K562 (cell line): ENCODE results near the gene TP53BP2. TPM values are rescaled to one million over a fixed set of nuclear protein-coding genes. Genes with fewer than 3 reads are reported as not detected.

Source experiments
- ATAC-seq: fragments of 200-7000 bp; cut with Tn5 transposase; 3 replicates; pipeline ENCODE4 v1.9.1; 2020; ENCODE audit warnings: moderate library complexity
- BruUV-seq: library from RNA; stranded (reverse); fragments of 400-500 nt; replicated peaks from 2 replicates; lab custom pipeline; 2021; lab: Mats Ljungman, UMichigan
- CTCF ChIA-PET: fragments of 300-600 bp; formaldehyde crosslinking; extraction: SDS; loops from one replicate; lab custom pipeline; 2021; ENCODE audit warnings: low intra/inter-chr PET ratio; lab: Yijun Ruan, JAX
- POLR2A ChIA-PET: fragments of 300-600, 350-650 bp; sonication (Branson Sonifier 250); formaldehyde crosslinking; extraction: SDS; loops from one replicate; lab custom pipeline; 2021; ENCODE audit warnings: antibody characterized with exemption, inconsistent platforms; lab: Yijun Ruan, JAX
- DNase-seq, 4 experiments: peaks; one replicate each; pipeline versions ENCODE4 v3.0.0 to v3.0.0-alpha.2; 2011 to 2018; ENCODE audit warnings: low spot score in 3 of 4, mixed read lengths in 3 of 4; ENCODE audit errors: extremely low read depth in 1 of 4
- FAIRE-seq: peaks from 2 replicates; lab custom pipeline; 2011; peaks lifted over from hg19 to GRCh38; lab: Jason Lieb, UNC
- H2AFZ ChIP-seq: 2 replicates; pipeline ENCODE4 v1.6.0; 2011; ENCODE audit warnings: low read depth, low read length, control low read depth, inconsistent platforms
- H3K27ac ChIP-seq: fragments of 200-600 bp; 3 replicates; pipeline ENCODE4 v1.8.0; 2011; ENCODE audit warnings: low read depth, mild to moderate bottlenecking, control low read depth, inconsistent platforms, low read length, moderate library complexity, mixed read lengths; ENCODE audit errors: extremely low read depth
- H3K27me3 ChIP-seq, 2 experiments: fragments of 300-600 bp in 1 of 2; 2 replicates in 1 of 2; 3 replicates in 1 of 2; pipeline versions ENCODE4 v1.6.0 to v1.8.0; 2011; ENCODE audit warnings: inconsistent platforms in 2 of 2, low read length in 2 of 2, mild to moderate bottlenecking in 1 of 2, mixed read lengths in 1 of 2, moderate library complexity in 1 of 2; ENCODE audit not compliant: control insufficient read depth in 2 of 2, insufficient read depth in 2 of 2
- H3K36me3 ChIP-seq: fragments of 300-600 bp; 3 replicates; pipeline ENCODE4 v1.8.0; 2011; ENCODE audit warnings: mild to moderate bottlenecking, low read length, inconsistent platforms; ENCODE audit not compliant: control insufficient read depth, insufficient read depth
- H3K4me1 ChIP-seq, 2 experiments: fragments of 200-600 bp in 1 of 2; replicated peaks in 1 of 2; 2 replicates in 1 of 2; 3 replicates in 1 of 2; pipeline versions ENCODE4 v1.5.1 to v1.8.0; 2011; ENCODE audit warnings: inconsistent platforms in 2 of 2, low read length in 2 of 2, mild to moderate bottlenecking in 1 of 2, mixed read lengths in 1 of 2, moderate library complexity in 1 of 2; ENCODE audit not compliant: control insufficient read depth in 2 of 2, insufficient read depth in 2 of 2
- H3K4me2 ChIP-seq: 2 replicates; pipeline ENCODE4 v1.6.1; 2011; ENCODE audit warnings: low read length, control low read depth, inconsistent platforms, mixed read lengths; ENCODE audit not compliant: insufficient read depth
- H3K4me3 ChIP-seq: fragments of 200-600 bp; sonication (generic), shearing (Covaris generic); 2 replicates; pipeline ENCODE4 v1.5.1; 2016; ENCODE audit warnings: control low read depth, inconsistent platforms
- H3K79me2 ChIP-seq: fragments of 200-600 bp; 3 replicates; pipeline ENCODE4 v1.8.0; 2011; ENCODE audit warnings: low read length, inconsistent platforms; ENCODE audit not compliant: control insufficient read depth, insufficient read depth
- H3K9ac ChIP-seq, 2 experiments: 2 replicates each; pipeline versions ENCODE4 v1.6.0 to v1.6.1; 2011; ENCODE audit warnings: low read depth in 2 of 2, low read length in 2 of 2, control low read depth in 1 of 2, inconsistent platforms in 1 of 2, mild to moderate bottlenecking in 1 of 2, mixed read lengths in 1 of 2; ENCODE audit not compliant: insufficient read depth in 1 of 2
- H3K9me1 ChIP-seq: one replicate; pipeline ENCODE4 v1.6.0; 2011; ENCODE audit warnings: inconsistent platforms, mild to moderate bottlenecking, low read length, moderate library complexity; ENCODE audit not compliant: control insufficient read depth, insufficient read depth
- H3K9me3 ChIP-seq: replicated peaks from 2 replicates; pipeline ENCODE4 v1.5.1; 2011; ENCODE audit warnings: low read depth, low read length, inconsistent platforms; ENCODE audit not compliant: control insufficient read depth, insufficient read depth
- H4K20me1 ChIP-seq: replicated peaks from 2 replicates; pipeline ENCODE4 v1.6.1; 2011; ENCODE audit warnings: low read length, inconsistent platforms, mixed read lengths; ENCODE audit not compliant: control insufficient read depth, insufficient read depth
- CBX5 ChIP-seq: IDR thresholded peaks from 2 replicates; pipeline ENCODE4 v1.6.1; 2014; ENCODE audit warnings: low read depth, borderline replicate concordance
- KLF1 ChIP-seq: fragments of 450-650 bp; IDR thresholded peaks from 2 replicates; pipeline ENCODE4 v1.6.1; 2016; ENCODE audit warnings: missing genetic modification characterization, missing compliant biosample characterization
- L3MBTL2 ChIP-seq: fragments of 450-650 bp; IDR thresholded peaks from 2 replicates; pipeline ENCODE4 v1.6.1; 2016; ENCODE audit warnings: mild to moderate bottlenecking, moderate library complexity
- ZNF699 ChIP-seq: fragments of 250-450 bp; sonication (Bioruptor Pico); IDR thresholded peaks from 2 replicates; pipeline ENCODE4 v1.8.0; 2021; ENCODE audit warnings: mild to moderate bottlenecking, moderate library complexity; ENCODE audit not compliant: insufficient replicate concordance
- WGBS: fragments of 100-300 bp; shearing (Covaris generic); methylation state at CpG from one replicate; pipeline ENCODE4 v1.1.6; 2016; ENCODE audit warnings: low coverage, mixed read lengths; ENCODE audit not compliant: insufficient coverage; ENCODE audit errors: missing lambda C conversion rate; 5-methylcytosine and 5-hydroxymethylcytosine counted together
- in situ Hi-C: fragments of 300-500 bp; cut with MboI; formaldehyde crosslinking; loops from 4 replicates; pipeline ENCODE4 v1.15.0; 2018; ENCODE audit warnings: inconsistent platforms, mixed read lengths
- intact Hi-C: fragments of 100-400 bp; cut with micrococcal nuclease; formaldehyde crosslinking; loops from 2 replicates; pipeline ENCODE4 v1.14.2; 2022
- polyA plus RNA-seq, 8 experiments: library from polyadenylated mRNA; depleted of rRNA in 4 of 8; stranded (reverse) in 5 of 8; unstranded in 3 of 8; fragments of >200 nt; fragmentation: Nextera tagmentation in 2 of 8; fragmentation: Illumina TruSeq in 1 of 8; extraction: Ambion mirVana in 2 of 8; extraction: Trizol in 1 of 8; gene quantifications; 2 replicates each; pipeline versions ENCODE4 v1.2.1 to v1.2.3, GENCODE V29; 2011 to 2014; ENCODE audit warnings: inconsistent platforms in 1 of 8, missing spikeins in 1 of 8
- total RNA-seq, 7 experiments: library from RNA; depleted of rRNA in 6 of 7; stranded (reverse); fragments of >200 nt in 6 of 7; fragmentation: Illumina TruSeq in 2 of 7; extraction: Trizol in 2 of 7; gene quantifications; 2 replicates each; pipeline versions ENCODE4 v1.2.1 to v1.2.3, GENCODE V29; 2011 to 2021; ENCODE audit warnings: low replicate concordance in 1 of 7
- TF ChIP-seq, protein P1 (sequence below): sonication (generic); formaldehyde crosslinking; IDR thresholded peaks from 2 replicates; pipeline ENCODE4 v1.8.0; 2022; ENCODE audit warnings: mild to moderate bottlenecking, missing genetic modification reagents
- TF ChIP-seq, protein P2 (sequence below): fragments of 250-450 bp; sonication (Bioruptor Pico); IDR thresholded peaks from 2 replicates; pipeline ENCODE4 v1.8.0; 2021; ENCODE audit warnings: moderate library complexity, mild to moderate bottlenecking, inconsistent platforms
- TF ChIP-seq, protein P3 (sequence below), 2 experiments: fragments of 450-650 bp; IDR thresholded peaks; 2 replicates each; pipeline ENCODE4 v1.6.1; 2016

Gene TP53BP2
- total and polyA plus RNA-seq, 9 of the 15 experiments (the other 6 are each of a cell fraction or from before 2014, with no cell fraction given), result 17.0 to 69.6 (median 40.1) TPM

DNA sequence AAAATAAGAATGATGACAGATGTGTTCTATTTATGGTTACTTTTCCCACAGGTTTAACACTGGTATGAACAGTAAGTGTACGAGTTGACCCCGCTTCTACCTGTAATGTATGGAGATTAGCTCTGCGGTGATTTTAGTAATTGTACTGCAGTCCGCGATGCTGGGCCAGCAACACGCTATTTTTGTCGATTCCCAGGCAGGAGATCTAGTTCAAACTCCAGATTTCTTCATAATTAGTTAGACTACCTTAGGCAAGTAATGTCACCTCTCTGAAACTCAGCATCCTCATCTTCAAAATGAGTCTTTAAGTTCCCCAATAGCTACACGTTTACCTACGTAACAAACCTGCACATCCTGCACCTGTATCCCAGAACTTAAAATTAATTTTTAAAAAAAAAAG, 21.5 kb downstream of the TP53BP2 start:
- H3K27me3 ChIP-seq, result no peaks in the 10 kb centered on the region
- peaks cover 6 to 35% of the 10 kb centered on the region in 2 experiments; a peak in 3 of 5 replicates for H3K4me1 ChIP-seq
- H3K79me2 ChIP-seq, result peaks cover 95% of the 10 kb centered on the region
- no peak overlapping the region for H3K4me3 ChIP-seq
- intact Hi-C loops, result no loop called here
- in situ Hi-C loops, result no loop called here
- H3K9me1 ChIP-seq, result no peaks in the 10 kb centered on the region
- H3K36me3 ChIP-seq, result peaks cover 35% of the 10 kb centered on the region
- BruUV-seq, result no TSS peak
- no peaks in the 10 kb centered on the region for H3K9me3 ChIP-seq
- H3K4me2 ChIP-seq, result no peak overlapping the region
- TF ChIP-seq, protein P1, sequence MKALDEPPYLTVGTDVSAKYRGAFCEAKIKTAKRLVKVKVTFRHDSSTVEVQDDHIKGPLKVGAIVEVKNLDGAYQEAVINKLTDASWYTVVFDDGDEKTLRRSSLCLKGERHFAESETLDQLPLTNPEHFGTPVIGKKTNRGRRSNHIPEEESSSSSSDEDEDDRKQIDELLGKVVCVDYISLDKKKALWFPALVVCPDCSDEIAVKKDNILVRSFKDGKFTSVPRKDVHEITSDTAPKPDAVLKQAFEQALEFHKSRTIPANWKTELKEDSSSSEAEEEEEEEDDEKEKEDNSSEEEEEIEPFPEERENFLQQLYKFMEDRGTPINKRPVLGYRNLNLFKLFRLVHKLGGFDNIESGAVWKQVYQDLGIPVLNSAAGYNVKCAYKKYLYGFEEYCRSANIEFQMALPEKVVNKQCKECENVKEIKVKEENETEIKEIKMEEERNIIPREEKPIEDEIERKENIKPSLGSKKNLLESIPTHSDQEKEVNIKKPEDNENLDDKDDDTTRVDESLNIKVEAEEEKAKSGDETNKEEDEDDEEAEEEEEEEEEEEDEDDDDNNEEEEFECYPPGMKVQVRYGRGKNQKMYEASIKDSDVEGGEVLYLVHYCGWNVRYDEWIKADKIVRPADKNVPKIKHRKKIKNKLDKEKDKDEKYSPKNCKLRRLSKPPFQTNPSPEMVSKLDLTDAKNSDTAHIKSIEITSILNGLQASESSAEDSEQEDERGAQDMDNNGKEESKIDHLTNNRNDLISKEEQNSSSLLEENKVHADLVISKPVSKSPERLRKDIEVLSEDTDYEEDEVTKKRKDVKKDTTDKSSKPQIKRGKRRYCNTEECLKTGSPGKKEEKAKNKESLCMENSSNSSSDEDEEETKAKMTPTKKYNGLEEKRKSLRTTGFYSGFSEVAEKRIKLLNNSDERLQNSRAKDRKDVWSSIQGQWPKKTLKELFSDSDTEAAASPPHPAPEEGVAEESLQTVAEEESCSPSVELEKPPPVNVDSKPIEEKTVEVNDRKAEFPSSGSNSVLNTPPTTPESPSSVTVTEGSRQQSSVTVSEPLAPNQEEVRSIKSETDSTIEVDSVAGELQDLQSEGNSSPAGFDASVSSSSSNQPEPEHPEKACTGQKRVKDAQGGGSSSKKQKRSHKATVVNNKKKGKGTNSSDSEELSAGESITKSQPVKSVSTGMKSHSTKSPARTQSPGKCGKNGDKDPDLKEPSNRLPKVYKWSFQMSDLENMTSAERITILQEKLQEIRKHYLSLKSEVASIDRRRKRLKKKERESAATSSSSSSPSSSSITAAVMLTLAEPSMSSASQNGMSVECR (CRISPR knock-in tag), result no peak
- TF ChIP-seq, protein P2, sequence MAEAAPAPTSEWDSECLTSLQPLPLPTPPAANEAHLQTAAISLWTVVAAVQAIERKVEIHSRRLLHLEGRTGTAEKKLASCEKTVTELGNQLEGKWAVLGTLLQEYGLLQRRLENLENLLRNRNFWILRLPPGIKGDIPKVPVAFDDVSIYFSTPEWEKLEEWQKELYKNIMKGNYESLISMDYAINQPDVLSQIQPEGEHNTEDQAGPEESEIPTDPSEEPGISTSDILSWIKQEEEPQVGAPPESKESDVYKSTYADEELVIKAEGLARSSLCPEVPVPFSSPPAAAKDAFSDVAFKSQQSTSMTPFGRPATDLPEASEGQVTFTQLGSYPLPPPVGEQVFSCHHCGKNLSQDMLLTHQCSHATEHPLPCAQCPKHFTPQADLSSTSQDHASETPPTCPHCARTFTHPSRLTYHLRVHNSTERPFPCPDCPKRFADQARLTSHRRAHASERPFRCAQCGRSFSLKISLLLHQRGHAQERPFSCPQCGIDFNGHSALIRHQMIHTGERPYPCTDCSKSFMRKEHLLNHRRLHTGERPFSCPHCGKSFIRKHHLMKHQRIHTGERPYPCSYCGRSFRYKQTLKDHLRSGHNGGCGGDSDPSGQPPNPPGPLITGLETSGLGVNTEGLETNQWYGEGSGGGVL, result no peak
- TF ChIP-seq ZNF699 (CRISPR knock-in tag) (no peak), L3MBTL2 (no peak), CBX5 (no peak), KLF1 (tag) (no peak)
- TF ChIP-seq, protein P3, sequence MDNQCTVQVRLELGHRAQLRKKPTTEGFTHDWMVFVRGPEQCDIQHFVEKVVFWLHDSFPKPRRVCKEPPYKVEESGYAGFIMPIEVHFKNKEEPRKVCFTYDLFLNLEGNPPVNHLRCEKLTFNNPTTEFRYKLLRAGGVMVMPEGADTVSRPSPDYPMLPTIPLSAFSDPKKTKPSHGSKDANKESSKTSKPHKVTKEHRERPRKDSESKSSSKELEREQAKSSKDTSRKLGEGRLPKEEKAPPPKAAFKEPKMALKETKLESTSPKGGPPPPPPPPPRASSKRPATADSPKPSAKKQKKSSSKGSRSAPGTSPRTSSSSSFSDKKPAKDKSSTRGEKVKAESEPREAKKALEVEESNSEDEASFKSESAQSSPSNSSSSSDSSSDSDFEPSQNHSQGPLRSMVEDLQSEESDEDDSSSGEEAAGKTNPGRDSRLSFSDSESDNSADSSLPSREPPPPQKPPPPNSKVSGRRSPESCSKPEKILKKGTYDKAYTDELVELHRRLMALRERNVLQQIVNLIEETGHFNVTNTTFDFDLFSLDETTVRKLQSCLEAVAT (IDR thresholded peaks at IDR 0.05), result no peak
- POLR2A ChIA-PET, result interaction anchor here (0.6 to 2.9 kb wide), 8 partner anchors 9 to 1335 kb away, joined by 3 to 14 read pairs (median 4); partner anchors contain the start of gene TP53BP2
- CTCF ChIA-PET, result no interaction called here
- no peak overlapping the region for H3K9ac ChIP-seq
- 92% methylated on average over 9 of the region's 9 CpGs for WGBS
- FAIRE-seq, result no peak
- H2AFZ ChIP-seq, result no peak overlapping the region
- no peak for ATAC-seq
- no peak for DNase-seq
- no peak overlapping the region for H3K27ac ChIP-seq
- 0 out of 2 replicates have a peak, but pooled peaks cover 8% of the 10 kb centered on the region for H4K20me1 ChIP-seq
